EL (cell line): ENCODE data around the gene MPC2.
"Not testable (repeated sequence)": the region's sequence is repeated elsewhere in the genome, so short reads cannot be mapped to it uniquely, and the experiment has no call there.

ENCODE experiments used
- DNase-seq: peaks from one replicate; pipeline ENCODE4 v3.0.0-alpha.2; 2016

Gene MPC2

GRCh38 chr1:167934426-167935215, 2.3 kb downstream of the MPC2 start:
- DNase-seq = no peak

- DNase-seq = no peak
These were observed 3.1 kb downstream of the MPC2 start for GRCh38 chr1:167933788-167934187.

- DNase-seq = no peak
These were observed 7.1 kb downstream of the MPC2 start for GRCh38 chr1:167929725-167930124.

GRCh38 chr1:167928919-167929318, 8.0 kb downstream of the MPC2 start:
- DNase-seq = not testable (repeated sequence)

GRCh38 chr1:167928457-167928852, 8.4 kb downstream of the MPC2 start:
- no peak for DNase-seq

- no peak for DNase-seq
These were observed 9.7 kb downstream of the MPC2 start for GRCh38 chr1:167927046-167927754.

GRCh38 chr1:167926486-167926997, 10.3 kb downstream of the MPC2 start:
- DNase-seq = no peak

- DNase-seq = no peak
These were observed 12.2 kb downstream of the MPC2 start for GRCh38 chr1:167924543-167925231.

- DNase-seq = no peak
These were observed 12.8 kb downstream of the MPC2 start for GRCh38 chr1:167924102-167924501.

- no peak for DNase-seq
These were observed 13.4 kb downstream of the MPC2 start for GRCh38 chr1:167923324-167924056.

- DNase-seq = peak; percentile 47
These were observed 14.2 kb downstream of the MPC2 start for GRCh38 chr1:167922611-167923074.

GRCh38 chr1:167922023-167922422, 14.8 kb downstream of the MPC2 start:
- peak; percentile 12 for DNase-seq

GRCh38 chr1:167916766-167917511, 19.9 kb downstream of the MPC2 start:
- DNase-seq = no peak

GRCh38 chr1:167915569-167915968, 21.3 kb downstream of the MPC2 start:
- DNase-seq = no peak

GRCh38 chr1:167913895-167914496, 22.9 kb downstream of the MPC2 start, which contains the start of gene ADCY10:
ADCY10 (minus strand) TSS chr1:167914134; CDS start chr1:167905140, 8,994 bp downstream.
- no peak for DNase-seq

- DNase-seq = no peak
These were observed 24.6 kb downstream of the MPC2 start for GRCh38 chr1:167912294-167912693.

- DNase-seq = no peak
These were observed 25.5 kb downstream of the MPC2 start for GRCh38 chr1:167911413-167911812.

- DNase-seq = no peak
These were observed 26.3 kb downstream of the MPC2 start for GRCh38 chr1:167910530-167910929.

GRCh38 chr1:167909691-167910180, 27.1 kb downstream of the MPC2 start:
- DNase-seq = no peak

GRCh38 chr1:167905671-167906070, 31.2 kb downstream of the MPC2 start:
- no peak for DNase-seq

- no peak for DNase-seq
These were observed 31.7 kb downstream of the MPC2 start for GRCh38 chr1:167905182-167905581.
